Heart left ventricle (tissue), 16 donors: ENCODE results near the gene FEM1C. TPM values are rescaled to one million over a fixed set of nuclear protein-coding genes. Genes with fewer than 3 reads are reported as not detected.

Experiments used
- ATAC-seq, 4 donors: fragments of 200-7000 bp; cut with Tn5 transposase; one replicate each; pipeline ENCODE4 v1.9.1; 2020 to 2022; ENCODE audit warnings: moderate library complexity in 4 of 4, mild to moderate bottlenecking in 3 of 4, moderate number of reproducible peaks in 1 of 4
- DNase-seq, 5 donors: peaks; one replicate each; pipeline ENCODE4 v3.0.0-alpha.2; 2020
- H3K27ac ChIP-seq, 12 donors: fragments of 200-600 bp; sonication (generic) in 4 of 12; one replicate each; pipeline versions ENCODE4 v1.5.0 to v1.8.0; 2016 to 2022; ENCODE audit warnings: mild to moderate bottlenecking in 2 of 12
- H3K27me3 ChIP-seq, 9 donors: fragments of 200-600 bp; sonication (generic) in 2 of 9; one replicate each; pipeline versions ENCODE4 v1.5.1 to v1.8.0; 2016 to 2022; ENCODE audit warnings: mild to moderate bottlenecking in 3 of 9
- H3K36me3 ChIP-seq, 9 donors: fragments of 200-600 bp; sonication (generic) in 2 of 9; one replicate each; pipeline versions ENCODE4 v1.5.0 to v1.8.0; 2018 to 2022; ENCODE audit warnings: mild to moderate bottlenecking in 2 of 9
- H3K4me1 ChIP-seq, 12 donors: fragments of 200-600 bp; sonication (generic) in 4 of 12; one replicate each; pipeline versions ENCODE4 v1.5.0 to v1.8.0; 2016 to 2022; ENCODE audit warnings: mild to moderate bottlenecking in 3 of 12
- H3K4me3 ChIP-seq, 12 donors: fragments of 200-600 bp; sonication (generic) in 4 of 12; one replicate each; pipeline versions ENCODE4 v1.5.0 to v1.8.0; 2017 to 2022; ENCODE audit warnings: mild to moderate bottlenecking in 9 of 12, moderate library complexity in 4 of 12
- H3K9me3 ChIP-seq, 12 donors: fragments of 200-600 bp; sonication (generic) in 4 of 12; one replicate each; pipeline versions ENCODE4 v1.5.0 to v1.8.0; 2016 to 2022; ENCODE audit warnings: mild to moderate bottlenecking in 1 of 12
- POLR2A ChIP-seq, 2 donors: fragments of 450-650 bp; IDR thresholded peaks; one replicate each; pipeline ENCODE4 v1.6.1; 2017; ENCODE audit warnings: antibody characterized with exemption in 2 of 2, mild to moderate bottlenecking in 2 of 2, moderate library complexity in 2 of 2
- WGBS, 4 donors: extraction: QIAGEN DNeasy Blood & Tissue Kit in 2 of 4; methylation state at CpG; one replicate each; pipeline versions ENCODE4 v1.1.5 to v1.1.7; 2013 to 2018; 5-methylcytosine and 5-hydroxymethylcytosine counted together
- intact Hi-C, 10 donors: fragments of 100-400 bp; cut with DNase I; formaldehyde crosslinking; loops; one replicate each; pipeline versions ENCODE4 v1.11.1 to v1.14.2; 2022
- polyA plus RNA-seq, 2 donors: library from polyadenylated mRNA; stranded (reverse); fragments of 200-250 nt; gene quantifications; one replicate each; pipeline ENCODE4 v1.2.3, GENCODE V29; 2013
- total RNA-seq, 9 donors: library from RNA; depleted of rRNA in 2 of 9; stranded (reverse); fragments of >200 nt in 2 of 9; fragmentation: NEBNext Ultra II Directional in 3 of 9; extraction: Animal tissue kit (Norgen Biotek cat#: 25700) in 3 of 9; gene quantifications; one replicate each; pipeline versions ENCODE4 v1.1.0 to v1.2.4, GENCODE V29; 2016 to 2023
- TF ChIP-seq, protein P1 (sequence below), 12 donors: fragments of 200-600 bp; sonication (generic) in 4 of 12; IDR thresholded peaks; one replicate each; pipeline versions ENCODE4 v1.5.0 to v1.8.0; 2018 to 2022; ENCODE audit warnings: antibody characterized with exemption in 12 of 12, mild to moderate bottlenecking in 5 of 12
- donor health status: ischemic (EF 13 %, LVEDD 7.1; RV severe dilation, severe dysfunction).
- donor health status: healthy with polysubstance abuse.
- donor health status: DM: no; HTN: yes; CAD: no.
- donor health status: DM: no; HTN: no; CAD: no.
- donor health status: ischemic (EF 25% LVEDD 6.9; RV normal size, moderate dysfunction).
- donor health status: ischemic (EF 25% LVEDD 5.7; RV mildly dilated, moderate dysfunction).
- donor health status: healthy.
- donor health status: DM: yes; HTN: yes; CAD: no.
- donor health status: ischemic (EF 35%, LVEDD 5.7; RV mildly dilated, moderate dysfunction).
- donor health status: nonischemic (EF 11% LVEDD 7.7; RV severe dilation, severe dysfunction).
- donor health status: DM: yes; HTN: yes; CAD: no.
- donor health status: PGD.
- donor health status: ischemic (EF 29% LVEDD 5.4; RV normal size, mild dysfunction).
- donor health status: nonischemic (EF 23%, LVEDD 6.1; RV moderate dilation, normal function).

The FEM1C gene
- total and polyA plus RNA-seq, 11 donors = 14.9 to 92.7 (median 43.4) TPM

DNA sequence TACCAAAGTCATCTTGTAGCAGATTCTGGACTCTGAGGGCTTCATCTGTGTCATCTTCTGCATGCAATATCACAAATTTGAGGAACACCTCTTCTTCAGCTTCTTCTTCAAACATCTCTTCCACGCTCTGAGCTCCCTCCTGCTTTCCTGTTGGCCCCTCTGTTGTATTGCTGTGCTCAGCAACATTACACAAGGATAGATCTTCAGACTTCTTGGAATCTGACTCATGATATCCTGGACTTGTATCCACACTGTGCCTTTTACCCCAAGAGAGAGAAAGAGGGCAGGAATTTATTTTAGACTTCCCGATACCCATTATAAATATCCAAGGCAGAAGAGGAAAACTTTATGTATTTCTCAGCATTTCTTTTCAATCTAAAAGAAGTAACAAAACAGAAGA lies 36.4 kb upstream of the FEM1C start:
- Histone ChIP-seq H3K9me3 (peaks cover 0 to 4% (median 0%) of the 10 kb centered on the region in 12 donors), H3K36me3 (peaks cover 0 to 13% (median 9%) of the 10 kb centered on the region in 9 donors), H3K27me3 (no peaks in the 10 kb centered on the region), H3K4me1 (peaks cover 0 to 13% (median 0%) of the 10 kb centered on the region in 12 donors), H3K27ac (no peak overlapping the region), H3K4me3 (no peak overlapping the region)
- TF ChIP-seq, protein P1, sequence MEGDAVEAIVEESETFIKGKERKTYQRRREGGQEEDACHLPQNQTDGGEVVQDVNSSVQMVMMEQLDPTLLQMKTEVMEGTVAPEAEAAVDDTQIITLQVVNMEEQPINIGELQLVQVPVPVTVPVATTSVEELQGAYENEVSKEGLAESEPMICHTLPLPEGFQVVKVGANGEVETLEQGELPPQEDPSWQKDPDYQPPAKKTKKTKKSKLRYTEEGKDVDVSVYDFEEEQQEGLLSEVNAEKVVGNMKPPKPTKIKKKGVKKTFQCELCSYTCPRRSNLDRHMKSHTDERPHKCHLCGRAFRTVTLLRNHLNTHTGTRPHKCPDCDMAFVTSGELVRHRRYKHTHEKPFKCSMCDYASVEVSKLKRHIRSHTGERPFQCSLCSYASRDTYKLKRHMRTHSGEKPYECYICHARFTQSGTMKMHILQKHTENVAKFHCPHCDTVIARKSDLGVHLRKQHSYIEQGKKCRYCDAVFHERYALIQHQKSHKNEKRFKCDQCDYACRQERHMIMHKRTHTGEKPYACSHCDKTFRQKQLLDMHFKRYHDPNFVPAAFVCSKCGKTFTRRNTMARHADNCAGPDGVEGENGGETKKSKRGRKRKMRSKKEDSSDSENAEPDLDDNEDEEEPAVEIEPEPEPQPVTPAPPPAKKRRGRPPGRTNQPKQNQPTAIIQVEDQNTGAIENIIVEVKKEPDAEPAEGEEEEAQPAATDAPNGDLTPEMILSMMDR (IDR thresholded peaks at IDR 0.05) = no peak
- TF ChIP-seq POLR2A (IDR thresholded peaks at IDR 0.05) = no peak
- intact Hi-C loops = loop anchor here in 1 of 10 donors (10.0 kb wide), 1 partner anchor 486 kb away; no protein-coding TSS in a partner anchor
- DNase-seq = no peak
- no peak for ATAC-seq
- WGBS, 4 donors = 92 to 98% (median 97%) methylated on average over 2 of the region's 2 CpGs

DNA sequence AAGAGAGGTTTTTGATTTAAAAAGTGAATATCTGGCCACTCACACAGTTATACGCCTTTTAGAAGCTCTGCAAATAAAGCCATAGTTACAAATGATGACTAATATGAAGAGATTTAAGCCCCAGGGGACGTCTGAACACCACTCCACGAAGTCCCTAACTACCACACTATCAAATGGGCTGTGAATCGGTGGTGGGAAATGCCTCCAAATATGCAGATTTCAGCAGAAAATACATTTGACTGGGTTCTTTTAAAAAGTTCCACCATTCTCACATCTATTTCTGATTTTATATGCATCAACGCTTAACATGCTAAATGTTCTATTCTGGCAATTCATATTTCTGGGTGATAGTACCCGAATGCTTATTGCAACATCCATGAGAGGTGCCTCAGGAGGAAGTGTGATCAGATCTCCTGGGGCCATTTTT lies 35.2 kb upstream of the FEM1C start:
- intact Hi-C loops = loop anchor here in 3 of 10 donors (5.0 to 10.0 kb wide), 3 partner anchors 202 to 485 kb away; no protein-coding TSS in a partner anchor
- DNase-seq (no peak), ATAC-seq (no peak)
- Histone ChIP-seq H3K4me1 (peaks cover 0 to 6% (median 0%) of the 10 kb centered on the region in 12 donors), H3K27me3 (no peaks in the 10 kb centered on the region), H3K27ac (no peak overlapping the region), H3K9me3 (peaks cover 0 to 4% (median 0%) of the 10 kb centered on the region in 12 donors), H3K36me3 (peaks cover 0 to 13% (median 9%) of the 10 kb centered on the region in 9 donors), H3K4me3 (no peak overlapping the region)
- TF ChIP-seq POLR2A (IDR thresholded peaks at IDR 0.05) = no peak
- TF ChIP-seq, protein P1 (IDR thresholded peaks at IDR 0.05) = no peak
- WGBS, 4 donors = 81 to 87% (median 86%) methylated on average over 6 of the region's 6 CpGs

DNA sequence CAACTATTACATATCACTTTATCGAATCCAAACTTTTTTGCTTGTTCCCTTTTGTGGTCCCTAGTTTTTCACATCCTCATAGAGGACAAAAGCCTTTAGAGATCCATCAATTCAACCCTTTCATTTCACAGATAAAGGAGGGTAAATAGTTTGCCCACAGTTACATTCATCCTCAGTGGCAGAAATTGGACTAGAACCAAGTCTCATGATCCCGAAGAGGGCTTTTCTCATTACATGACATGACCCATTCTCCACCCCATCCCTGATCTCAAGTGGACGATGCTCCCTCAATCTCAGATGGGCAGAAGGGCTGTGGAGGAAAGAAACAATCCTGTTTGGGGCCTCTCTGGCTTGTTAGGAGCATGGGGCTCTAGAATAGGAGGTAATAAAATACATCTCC lies 34.6 kb upstream of the FEM1C start:
- H3K27ac ChIP-seq = no peak overlapping the region
- DNase-seq (no peak), ATAC-seq (no peak)
- intact Hi-C loops = loop anchor here in 2 of 10 donors (5.0 kb wide), 2 partner anchors 202 to 272 kb away; no protein-coding TSS in a partner anchor
- H3K4me3 ChIP-seq = no peak overlapping the region
- H3K4me1 ChIP-seq = peaks cover 0 to 7% (median 0%) of the 10 kb centered on the region in 12 donors
- WGBS, 4 donors = 74 to 82% (median 76%) methylated on average over 3 of the region's 3 CpGs
- TF ChIP-seq, protein P1 (IDR thresholded peaks at IDR 0.05) = no peak
- TF ChIP-seq POLR2A (IDR thresholded peaks at IDR 0.05) = no peak
- H3K36me3 ChIP-seq = peaks cover 0 to 13% (median 9%) of the 10 kb centered on the region in 9 donors
- H3K27me3 ChIP-seq = no peaks in the 10 kb centered on the region
- H3K9me3 ChIP-seq = peaks cover 0 to 4% (median 0%) of the 10 kb centered on the region in 12 donors

DNA sequence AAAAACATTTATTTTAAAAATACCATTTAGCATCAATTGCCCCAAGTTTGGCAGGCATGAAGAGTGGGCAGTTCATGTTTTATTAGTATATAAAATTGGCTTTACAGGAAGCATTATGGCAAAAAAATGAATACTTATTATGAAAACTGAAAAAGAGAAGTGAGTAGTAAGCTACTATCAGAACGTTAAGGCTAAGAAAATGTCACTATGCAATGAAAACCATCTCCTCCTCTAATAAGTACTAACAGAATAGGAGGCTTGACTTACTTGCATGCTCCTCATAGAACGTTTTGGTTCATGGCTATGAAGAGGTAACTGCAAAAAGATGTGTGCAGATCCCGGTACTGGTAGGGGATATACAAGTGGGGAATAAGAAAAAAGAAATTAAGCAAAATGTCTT lies 34.1 kb upstream of the FEM1C start:
- 90 to 93% (median 91%) methylated on average over 3 of the region's 3 CpGs for WGBS, 4 donors
- H3K9me3 ChIP-seq = peaks cover 0 to 4% (median 0%) of the 10 kb centered on the region in 12 donors
- no peak for ATAC-seq
- H3K4me3 ChIP-seq = no peak overlapping the region
- no peak overlapping the region for H3K27ac ChIP-seq
- peaks cover 0 to 7% (median 0%) of the 10 kb centered on the region in 12 donors for H3K4me1 ChIP-seq
- no peaks in the 10 kb centered on the region for H3K27me3 ChIP-seq
- intact Hi-C loops = loop anchor here in 2 of 10 donors (5.0 kb wide), 2 partner anchors 201 to 271 kb away; no protein-coding TSS in a partner anchor
- TF ChIP-seq POLR2A (IDR thresholded peaks at IDR 0.05) = no peak
- TF ChIP-seq, protein P1 (IDR thresholded peaks at IDR 0.05) = no peak
- H3K36me3 ChIP-seq = peaks cover 0 to 13% (median 9%) of the 10 kb centered on the region in 9 donors
- no peak for DNase-seq
